DMS 273 (cell line): ENCODE measurements around the gene RCCD1.
"Not testable (repeated sequence)": the region's sequence is repeated elsewhere in the genome, so short reads cannot be mapped to it uniquely, and the experiment has no call there.

Experiments
- DNase-seq: peaks from one replicate; lab custom pipeline; 2025; ENCODE audit not compliant: unreplicated experiment; lab: John Stamatoyannopoulos, UW

Gene RCCD1

DNA sequence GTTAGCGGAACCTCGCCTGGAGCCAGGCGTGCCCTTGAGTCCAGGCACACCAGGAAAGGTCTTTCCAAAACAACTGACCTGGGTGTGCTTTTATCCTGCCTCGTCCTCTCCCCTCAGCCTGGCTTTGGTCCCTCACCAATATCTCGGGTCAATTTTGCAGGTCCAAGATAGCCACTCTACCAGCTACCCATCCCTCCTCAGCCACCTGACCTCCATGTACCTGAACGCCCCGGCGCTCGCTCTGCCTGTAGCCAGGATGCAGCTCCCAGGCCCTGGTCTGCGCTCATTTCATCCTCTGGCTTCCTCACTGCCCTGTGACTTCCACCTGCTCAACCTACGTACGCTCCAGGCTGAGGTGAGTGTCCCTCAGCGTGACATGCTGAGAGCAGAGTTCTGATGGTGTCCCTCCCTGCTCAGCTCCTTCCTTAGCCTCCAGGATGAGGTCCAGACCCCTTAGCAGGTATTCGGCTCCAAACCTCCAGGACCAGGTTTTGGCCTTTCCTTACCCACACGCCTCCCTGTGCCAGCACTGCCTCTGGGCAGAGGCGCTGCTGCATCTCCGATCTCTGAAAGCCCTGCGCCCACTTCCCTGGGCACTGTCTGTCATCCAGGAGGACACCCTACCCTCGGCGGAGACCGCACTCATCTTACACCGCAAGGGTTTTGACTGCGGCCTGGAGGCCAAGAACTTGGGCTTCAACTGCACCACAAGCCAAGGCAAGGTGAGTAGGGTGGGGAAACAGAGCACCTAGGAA lies 36.5 kb upstream of the RCCD1 start:
- DNase-seq = no peak

DNA sequence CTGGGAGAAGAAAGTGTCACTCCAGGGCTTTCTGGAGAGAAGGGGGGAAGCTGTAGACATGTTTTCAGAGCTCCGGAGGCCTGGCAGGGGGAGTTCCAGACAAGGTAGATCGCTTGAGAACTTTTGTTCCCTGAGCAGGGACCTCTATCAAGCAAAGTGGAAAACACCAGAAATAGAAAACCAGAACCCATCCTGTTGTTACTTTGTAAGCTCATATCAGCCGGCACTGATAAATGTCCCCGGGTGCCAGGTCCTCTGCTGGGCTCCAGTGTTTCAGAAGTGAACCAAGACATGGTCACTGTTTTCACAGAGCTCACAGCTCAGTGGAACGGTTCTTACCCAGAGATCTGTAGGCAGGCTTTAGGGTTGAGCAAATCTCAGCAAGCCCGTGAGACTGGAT lies 35.8 kb upstream of the RCCD1 start:
- no peak for DNase-seq

GRCh38 chr15:90921887-90922286 lies 32.8 kb upstream of the RCCD1 start:
- no peak for DNase-seq

DNA sequence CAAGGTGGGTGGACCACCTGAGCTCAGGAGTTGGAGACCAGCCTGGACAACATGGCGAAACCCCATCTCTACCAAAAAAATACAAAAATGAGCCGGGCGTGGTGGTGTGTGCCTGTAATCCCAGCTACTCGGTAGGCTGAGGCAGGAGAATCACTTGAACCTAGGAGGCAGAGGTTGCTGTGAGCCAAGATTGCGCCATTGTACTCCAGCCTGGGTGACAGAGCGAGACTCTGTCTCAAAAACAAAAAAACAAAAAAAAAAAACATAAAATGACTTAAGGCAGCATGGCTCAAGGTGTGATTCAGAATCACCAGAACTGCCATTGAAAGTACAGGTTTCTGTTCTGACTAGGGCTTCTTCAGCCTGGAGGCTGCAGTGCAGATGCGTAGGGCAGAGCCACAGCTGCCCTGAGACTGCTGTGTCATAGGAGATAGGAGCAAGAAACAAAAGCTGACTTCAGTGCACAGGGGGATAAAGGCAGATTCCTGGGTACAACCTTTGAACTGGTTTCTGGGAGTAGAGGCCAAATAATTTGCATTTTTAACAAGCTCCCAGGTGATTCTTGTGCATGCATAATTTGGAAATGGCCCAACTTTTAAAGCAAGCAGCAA lies 31.9 kb upstream of the RCCD1 start:
- DNase-seq = not testable (repeated sequence)

- no peak for DNase-seq
Observed at GRCh38 chr15:90924375-90924774, 30.3 kb upstream of the RCCD1 start.

DNA sequence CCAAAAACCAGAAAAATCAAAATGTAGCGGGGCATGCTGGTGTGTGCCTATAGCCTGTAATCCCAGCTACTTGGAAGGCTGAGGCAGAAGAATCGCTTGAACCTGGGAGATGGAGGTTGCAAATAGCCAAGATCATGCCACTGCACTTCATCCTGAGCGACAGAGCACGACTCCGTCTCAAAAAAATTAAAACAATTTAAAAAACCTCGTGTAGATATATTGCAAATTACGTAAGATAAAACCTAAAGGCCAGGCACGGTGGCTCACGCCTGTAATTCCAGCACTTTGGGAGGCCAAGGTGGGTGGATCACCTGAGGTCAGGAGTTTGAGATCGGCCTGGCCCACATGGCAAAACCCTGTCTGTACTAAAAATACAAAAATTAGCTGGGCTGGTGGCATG lies 27.9 kb upstream of the RCCD1 start:
- DNase-seq = not testable (repeated sequence)

DNA sequence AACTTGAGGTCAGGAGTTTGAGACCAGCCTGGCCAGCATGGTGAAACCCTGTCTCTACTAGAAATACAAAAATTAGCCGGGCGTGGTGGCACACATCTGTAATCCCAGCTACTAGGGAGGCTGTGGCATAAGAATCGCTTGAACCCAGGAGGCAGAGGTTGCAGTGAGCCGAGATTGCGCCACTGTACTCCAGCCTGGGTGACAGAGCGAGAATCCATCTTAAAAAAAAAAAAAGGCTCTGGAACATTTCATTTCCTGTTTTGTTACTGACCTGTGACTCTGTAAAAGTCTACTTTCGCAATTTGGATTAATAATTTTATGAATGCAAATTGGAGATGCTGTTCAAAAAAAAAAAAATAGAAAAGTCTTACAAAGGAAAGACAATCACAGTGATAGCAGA lies 26.6 kb upstream of the RCCD1 start:
- DNase-seq = not testable (repeated sequence)

- DNase-seq = peak; percentile 45
Observed at GRCh38 chr15:90929246-90930019, 25.3 kb upstream of the RCCD1 start.

DNA sequence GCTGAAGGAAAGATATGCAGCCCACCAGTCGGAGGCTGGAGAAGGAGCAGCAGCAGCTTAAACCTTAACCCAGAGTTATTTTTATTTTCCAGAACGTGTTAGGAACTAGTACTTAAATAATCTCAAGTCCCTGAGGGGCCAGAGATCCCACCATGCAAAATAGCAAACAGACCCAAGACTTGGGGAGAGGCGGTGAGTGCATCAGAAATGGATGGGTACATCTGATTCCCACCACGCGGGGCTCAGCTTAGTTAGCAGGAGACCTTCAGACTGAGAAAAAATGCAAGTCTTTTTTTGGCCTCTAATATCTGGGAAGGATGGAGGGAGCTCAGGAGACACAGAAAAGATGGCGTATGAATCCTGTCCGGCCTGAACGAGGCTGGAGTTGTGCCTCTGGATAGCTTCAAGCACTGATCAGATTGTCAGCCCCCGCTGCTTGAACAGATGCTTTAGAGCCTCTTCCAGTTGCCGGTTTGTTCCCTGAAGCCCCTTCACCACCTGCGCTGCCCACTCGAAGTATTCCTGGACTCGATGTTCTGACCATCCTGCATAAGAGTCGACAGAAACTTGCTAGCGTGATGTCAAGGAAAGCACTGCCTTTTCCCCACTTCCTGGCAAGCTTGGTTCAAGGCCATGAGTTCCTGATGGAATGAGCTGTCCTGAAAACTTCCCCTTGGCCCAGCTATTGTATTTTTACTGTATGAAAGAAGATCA lies 23.7 kb upstream of the RCCD1 start:
- DNase-seq = peak; percentile 36

DNA sequence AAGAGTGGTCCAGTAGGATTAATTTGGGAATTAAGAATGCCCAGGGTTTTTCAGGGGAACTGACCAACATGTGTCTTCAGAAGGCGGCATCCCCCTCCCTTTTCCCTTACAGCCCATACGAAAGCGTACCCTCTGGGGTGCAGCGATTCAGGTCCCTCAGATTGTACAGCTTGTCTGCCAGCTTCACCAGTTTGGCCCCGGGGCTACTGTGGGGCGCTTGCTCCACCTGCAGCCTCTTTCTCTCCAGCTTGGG lies 23.2 kb upstream of the RCCD1 start:
- DNase-seq = no peak

GRCh38 chr15:90931828-90932659 lies 22.6 kb upstream of the RCCD1 start, which contains the start of gene HDDC3:
HDDC3 (minus strand) TSS chr15:90932549; CDS start chr15:90932540, 9 bp downstream.
- DNase-seq = peak; percentile 92

- DNase-seq = no peak
Observed at GRCh38 chr15:90932660-90932991, 22.1 kb upstream of the RCCD1 start.

- DNase-seq = no peak
Observed at GRCh38 chr15:90933301-90933700, 21.4 kb upstream of the RCCD1 start.

GRCh38 chr15:90934256-90934948 lies 20.3 kb upstream of the RCCD1 start:
- peak; percentile 86 for DNase-seq

- peak; percentile 92 for DNase-seq
Observed at GRCh38 chr15:90934949-90935751, 19.5 kb upstream of the RCCD1 start, which contains the start of gene UNC45A. UNC45A (plus strand) TSS chr15:90935285; CDS start chr15:90935325, 40 bp downstream.

GRCh38 chr15:90936823-90937222 lies 17.9 kb upstream of the RCCD1 start:
- DNase-seq = no peak

- DNase-seq = no peak
Observed at GRCh38 chr15:90938261-90938660, 16.4 kb upstream of the RCCD1 start.

GRCh38 chr15:90939756-90940155 lies 14.9 kb upstream of the RCCD1 start:
- DNase-seq = no peak

- no peak for DNase-seq
Observed at GRCh38 chr15:90941038-90941437, 13.6 kb upstream of the RCCD1 start.
